PC-3 (cell line): ENCODE data around the gene IL1R2. TPM values are rescaled to one million over a fixed set of nuclear protein-coding genes. Genes with fewer than 3 reads are reported as not detected.

Experiments
- ATAC-seq: fragments of 200-7000 bp; cut with Tn5 transposase; 2 replicates; pipeline ENCODE4 v1.9.1; 2020; ENCODE audit warnings: mild to moderate bottlenecking, moderate library complexity
- BruUV-seq: library from RNA; stranded (reverse); fragments of 400-500 nt; replicated peaks from 2 replicates; lab custom pipeline; 2021; lab: Mats Ljungman, UMichigan
- CTCF ChIA-PET: fragments of 300-600 bp; sonication (Branson Sonifier 250); formaldehyde crosslinking; loops from one replicate; lab custom pipeline; 2022; ENCODE audit warnings: antibody characterized with exemption; lab: Charles Lee
- POLR2A ChIA-PET: fragments of 300-600 bp; sonication (Branson Sonifier 250); formaldehyde crosslinking; loops from one replicate; lab custom pipeline; 2022; ENCODE audit warnings: antibody characterized with exemption; ENCODE audit not compliant: unreplicated experiment; lab: Charles Lee
- DNase-seq: peaks from one replicate; pipeline ENCODE4 v3.0.0-alpha.2; 2015
- H2AFZ ChIP-seq: fragments of 300-600 bp; sonication (generic); 2 replicates; pipeline ENCODE4 v1.6.0; 2016; ENCODE audit warnings: antibody characterized with exemption, low read length
- H3F3A ChIP-seq: fragments of 300-600 bp; sonication (generic); one replicate; pipeline ENCODE4 v1.6.0; 2017; ENCODE audit warnings: antibody characterized with exemption, low read length, control low read depth, mild to moderate bottlenecking; ENCODE audit not compliant: unreplicated experiment
- H3K27ac ChIP-seq: fragments of 300-600 bp; sonication (generic); 2 replicates; pipeline ENCODE4 v1.5.1; 2016; ENCODE audit warnings: mild to moderate bottlenecking, low read length
- H3K27me3 ChIP-seq: fragments of 300-600 bp; sonication (generic); 2 replicates; pipeline ENCODE4 v1.6.1; 2016; ENCODE audit warnings: low read length, mixed read lengths
- H3K36me3 ChIP-seq: fragments of 300-600 bp; sonication (generic); 2 replicates; pipeline ENCODE4 v1.6.1; 2016; ENCODE audit warnings: low read depth, mixed run types, low read length, mixed read lengths
- H3K4me1 ChIP-seq: fragments of 300-600 bp; sonication (generic); 2 replicates; pipeline ENCODE4 v1.5.1; 2016; ENCODE audit warnings: low read length; ENCODE audit not compliant: insufficient read depth
- H3K4me2 ChIP-seq: fragments of 300-600 bp; sonication (generic); 2 replicates; pipeline ENCODE4 v1.6.0; 2016; ENCODE audit warnings: low read length
- H3K4me3 ChIP-seq: fragments of 300-600 bp; sonication (generic); 2 replicates; pipeline ENCODE4 v1.5.1; 2016; ENCODE audit warnings: mild to moderate bottlenecking, low read length, mixed read lengths
- H3K79me2 ChIP-seq: fragments of 300-600 bp; sonication (generic); 2 replicates; pipeline ENCODE4 v1.6.1; 2017; ENCODE audit warnings: low read length, mixed read lengths
- H3K9ac ChIP-seq: fragments of 300-600 bp; sonication (generic); 2 replicates; pipeline ENCODE4 v1.6.0; 2016; ENCODE audit warnings: mild to moderate bottlenecking, low read length
- H3K9me2 ChIP-seq: fragments of 300-600 bp; sonication (generic); replicated peaks from 2 replicates; pipeline ENCODE4 v1.6.1; 2016; ENCODE audit warnings: mixed run types, low read length, mixed read lengths
- H3K9me3 ChIP-seq: fragments of 300-600 bp; sonication (generic); 2 replicates; pipeline ENCODE4 v1.6.1; 2016; ENCODE audit warnings: low read length, mixed read lengths
- H4K20me1 ChIP-seq: fragments of 300-600 bp; sonication (generic); 2 replicates; pipeline ENCODE4 v1.6.1; 2016; ENCODE audit warnings: low read length, mixed read lengths
- EZH2 ChIP-seq: fragments of 300-600 bp; sonication (generic); IDR thresholded peaks from one replicate; pipeline ENCODE4 v1.6.1; 2017; ENCODE audit warnings: antibody characterized with exemption, mild to moderate bottlenecking, low read length; ENCODE audit not compliant: unreplicated experiment
- EZH2phosphoT487 ChIP-seq: fragments of 300-600 bp; sonication (generic); IDR thresholded peaks from 2 replicates; pipeline ENCODE4 v1.6.1; 2018; ENCODE audit warnings: mild to moderate bottlenecking, antibody characterized with exemption, low read length, borderline replicate concordance
- intact Hi-C: fragments of 100-400 bp; cut with micrococcal nuclease; formaldehyde crosslinking; loops from 2 replicates; pipeline ENCODE4 v1.9.0; 2023
- total RNA-seq: library from RNA; depleted of rRNA; stranded (reverse); fragments of >200 nt; gene quantifications from 2 replicates; pipeline ENCODE4 v1.2.3, GENCODE V29; 2014
- TF ChIP-seq, protein P1 (sequence below): fragments of 300-600 bp; sonication (generic); conservative IDR thresholded peaks from 2 replicates; pipeline ENCODE4 v1.5.1; 2017; ENCODE audit warnings: antibody characterized with exemption, low read depth, mild to moderate bottlenecking, low read length

IL1R2 gene
- total RNA-seq, 1 experiment from 2014 or later = 6.0 TPM

DNA sequence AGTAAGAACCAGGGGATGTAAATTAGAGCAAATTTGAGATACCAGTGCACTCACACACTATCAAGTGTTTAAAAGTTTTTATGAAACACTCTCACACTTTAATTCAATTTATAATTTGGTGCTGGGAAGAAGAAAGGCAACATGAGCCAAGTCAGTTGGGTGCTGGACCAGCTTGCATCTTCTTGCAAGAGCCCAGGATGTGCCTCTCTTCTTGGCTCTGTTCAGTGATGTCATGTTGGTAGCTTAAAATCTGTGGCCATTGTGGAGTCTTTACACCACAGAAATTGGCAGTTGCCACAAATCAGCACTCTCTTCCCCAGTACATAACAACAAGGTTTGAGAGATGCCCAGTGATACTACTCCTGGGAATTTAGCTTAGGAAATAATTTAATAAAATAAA, 38.2 kb downstream of the IL1R2 start:
- ATAC-seq = no peak
- ChIA-PET CTCF (no interaction called here), POLR2A (interaction anchor here (0.6 kb wide), 1 partner anchor 14 kb away, joined by 4 read pairs; no protein-coding TSS in a partner anchor)
- no peaks in the 10 kb centered on the region for H3K9me3 ChIP-seq
- H3K4me1 ChIP-seq = peaks cover 11% of the 10 kb centered on the region
- no peaks in the 10 kb centered on the region for H3K79me2 ChIP-seq
- no peaks in the 10 kb centered on the region for H4K20me1 ChIP-seq
- intact Hi-C loops = loop anchor here (10.0 kb wide), 1 partner anchor 325 kb away; the partner anchor contains the start of gene IL18R1
- BruUV-seq = no TSS peak
- no peak overlapping the region for H3K4me2 ChIP-seq
- no peaks in the 10 kb centered on the region for H3K27me3 ChIP-seq
- H2AFZ ChIP-seq = no peak overlapping the region
- no peak overlapping the region for H3K27ac ChIP-seq
- no peak overlapping the region for H3K4me3 ChIP-seq
- no peaks in the 10 kb centered on the region for H3F3A ChIP-seq
- TF ChIP-seq EZH2 = no peak
- H3K9me2 ChIP-seq = no peaks in the 10 kb centered on the region
- DNase-seq = no peak
- no peaks in the 10 kb centered on the region for H3K36me3 ChIP-seq
- H3K9ac ChIP-seq = no peak overlapping the region

- Histone ChIP-seq H3K9ac (no peak overlapping the region), H3K9me3 (no peaks in the 10 kb centered on the region), H3K36me3 (no peaks in the 10 kb centered on the region), H4K20me1 (no peaks in the 10 kb centered on the region), H3K79me2 (no peaks in the 10 kb centered on the region), H3K4me2 (no peak overlapping the region), H3K27ac (no peak overlapping the region), H2AFZ (no peak overlapping the region), H3K27me3 (no peaks in the 10 kb centered on the region), H3K4me3 (no peak overlapping the region), H3F3A (no peaks in the 10 kb centered on the region), H3K4me1 (peaks cover 11% of the 10 kb centered on the region), H3K9me2 (no peaks in the 10 kb centered on the region)
- TF ChIP-seq EZH2phosphoT487 (no peak), EZH2 (no peak)
- TF ChIP-seq, protein P1, sequence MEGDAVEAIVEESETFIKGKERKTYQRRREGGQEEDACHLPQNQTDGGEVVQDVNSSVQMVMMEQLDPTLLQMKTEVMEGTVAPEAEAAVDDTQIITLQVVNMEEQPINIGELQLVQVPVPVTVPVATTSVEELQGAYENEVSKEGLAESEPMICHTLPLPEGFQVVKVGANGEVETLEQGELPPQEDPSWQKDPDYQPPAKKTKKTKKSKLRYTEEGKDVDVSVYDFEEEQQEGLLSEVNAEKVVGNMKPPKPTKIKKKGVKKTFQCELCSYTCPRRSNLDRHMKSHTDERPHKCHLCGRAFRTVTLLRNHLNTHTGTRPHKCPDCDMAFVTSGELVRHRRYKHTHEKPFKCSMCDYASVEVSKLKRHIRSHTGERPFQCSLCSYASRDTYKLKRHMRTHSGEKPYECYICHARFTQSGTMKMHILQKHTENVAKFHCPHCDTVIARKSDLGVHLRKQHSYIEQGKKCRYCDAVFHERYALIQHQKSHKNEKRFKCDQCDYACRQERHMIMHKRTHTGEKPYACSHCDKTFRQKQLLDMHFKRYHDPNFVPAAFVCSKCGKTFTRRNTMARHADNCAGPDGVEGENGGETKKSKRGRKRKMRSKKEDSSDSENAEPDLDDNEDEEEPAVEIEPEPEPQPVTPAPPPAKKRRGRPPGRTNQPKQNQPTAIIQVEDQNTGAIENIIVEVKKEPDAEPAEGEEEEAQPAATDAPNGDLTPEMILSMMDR = no peak
- ChIA-PET CTCF (no interaction called here), POLR2A (no interaction called here)
- intact Hi-C loops = no loop called here
- DNase-seq (no peak), ATAC-seq (no peak)
- BruUV-seq = no TSS peak
Observed at GRCh38 chr2:102030502-102030854, 38.7 kb downstream of the IL1R2 start.

DNA sequence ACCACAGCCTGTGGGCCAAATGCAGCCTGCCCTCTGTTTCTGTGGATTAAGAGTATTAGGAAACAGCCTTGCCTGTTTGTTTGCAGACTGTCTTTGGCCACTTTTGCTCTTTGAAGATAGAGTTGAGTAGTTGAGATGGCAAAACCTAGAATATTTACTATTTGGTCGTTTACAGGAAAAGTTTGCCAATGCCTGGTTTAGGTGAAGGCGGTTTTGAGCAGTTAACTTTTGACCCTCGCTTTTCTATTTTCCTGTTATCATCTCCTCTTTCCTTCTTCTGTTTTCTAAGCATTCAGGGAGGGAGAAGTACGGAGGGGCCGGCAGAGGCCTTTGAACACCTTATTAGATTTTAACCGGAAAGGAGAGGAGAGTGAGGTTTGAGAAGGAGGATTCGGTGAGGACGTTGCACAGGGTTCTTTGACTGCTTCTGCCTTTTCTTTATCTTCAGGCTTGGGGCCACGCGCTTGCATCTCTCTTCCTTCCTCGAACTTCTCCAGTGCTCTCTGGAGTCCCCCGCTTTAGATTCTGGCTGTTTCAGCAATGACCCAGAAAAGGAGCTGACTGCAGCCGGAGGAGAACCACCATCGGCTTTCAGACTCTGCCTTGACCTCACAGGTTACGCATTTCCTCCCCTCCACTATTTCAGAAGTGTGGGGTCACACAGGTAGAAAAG, 39.2 kb downstream of the IL1R2 start:
- no peak overlapping the region for H3K9ac ChIP-seq
- CTCF ChIA-PET = no interaction called here
- H3K4me1 ChIP-seq = peaks cover 11% of the 10 kb centered on the region
- ATAC-seq (no peak), DNase-seq (no peak)
- BruUV-seq = no TSS peak
- no peaks in the 10 kb centered on the region for H3K9me3 ChIP-seq
- no peak for TF ChIP-seq EZH2phosphoT487
- no peak for TF ChIP-seq EZH2
- TF ChIP-seq, protein P1 = no peak
- H3F3A ChIP-seq = no peaks in the 10 kb centered on the region
- H3K27ac ChIP-seq = no peak overlapping the region
- H2AFZ ChIP-seq = no peak overlapping the region
- POLR2A ChIA-PET = no interaction called here
- no peaks in the 10 kb centered on the region for H3K79me2 ChIP-seq
- no peaks in the 10 kb centered on the region for H3K36me3 ChIP-seq
- H3K4me3 ChIP-seq = no peak overlapping the region
- no peak overlapping the region for H3K4me2 ChIP-seq
- H4K20me1 ChIP-seq = no peaks in the 10 kb centered on the region
- intact Hi-C loops = no loop called here
- H3K27me3 ChIP-seq = no peaks in the 10 kb centered on the region
- no peaks in the 10 kb centered on the region for H3K9me2 ChIP-seq
